ENCODE measurements around the gene THYN1. TPM values are rescaled to one million over a fixed set of nuclear protein-coding genes. Genes with fewer than 3 reads are reported as not detected.
A peak's percentile ranks its signal among the peaks of the same experiment; 100 is the strongest.

THYN1 gene
- total RNA-seq, result 10 to 100 TPM; 41.0 to 69.0 (median 51.9) TPM
- 10 to 100 TPM; 68.4 to 91.8 TPM for polyA plus RNA-seq
- long read RNA-seq, donor 1, transcript THYN1-204 (8 exons, 893 nt), result minor isoform, 27 of 117 reads
- long read RNA-seq, donor 1, transcript THYN1-201 (7 exons, 1,299 nt), result major isoform, 30 of 117 reads
- long read RNA-seq, donor 1, transcript THYN1-203 (8 exons, 943 nt), result minor isoform, 15 of 117 reads
- long read RNA-seq, donor 1, transcript THYN1-208 (5 exons, 1,074 nt), result minor isoform, 7 of 117 reads
- long read RNA-seq, donor 1, partial matches to known transcripts, result 24 of 117 reads
- long read RNA-seq, donor 1, other reads (novel, unspliced or antisense), result 12 of 117 reads
- long read RNA-seq, donor 2, transcript THYN1-204 (8 exons, 893 nt), result major isoform, 36 of 101 reads
- long read RNA-seq, donor 2, transcript THYN1-201 (7 exons, 1,299 nt), result minor isoform, 13 of 101 reads
- long read RNA-seq, donor 2, transcript THYN1-203 (8 exons, 943 nt), result minor isoform, 21 of 101 reads
- long read RNA-seq, donor 2, transcript THYN1-202 (7 exons, 835 nt), result minor isoform, 6 of 101 reads
- long read RNA-seq, donor 2, partial matches to known transcripts, result 24 of 101 reads
- long read RNA-seq, donor 2, other reads (novel, unspliced or antisense), result 0 of 101 reads
- long read RNA-seq, donor 3, transcript THYN1-202 (7 exons, 835 nt), result minor isoform, 10 of 105 reads
- long read RNA-seq, donor 3, transcript THYN1-204 (8 exons, 893 nt), result major isoform, 29 of 105 reads
- long read RNA-seq, donor 3, transcript THYN1-201 (7 exons, 1,299 nt), result minor isoform, 18 of 105 reads
- long read RNA-seq, donor 3, transcript THYN1-203 (8 exons, 943 nt), result minor isoform, 18 of 105 reads
- long read RNA-seq, donor 3, partial matches to known transcripts, result 19 of 105 reads
- long read RNA-seq, donor 3, other reads (novel, unspliced or antisense), result 11 of 105 reads

DNA sequence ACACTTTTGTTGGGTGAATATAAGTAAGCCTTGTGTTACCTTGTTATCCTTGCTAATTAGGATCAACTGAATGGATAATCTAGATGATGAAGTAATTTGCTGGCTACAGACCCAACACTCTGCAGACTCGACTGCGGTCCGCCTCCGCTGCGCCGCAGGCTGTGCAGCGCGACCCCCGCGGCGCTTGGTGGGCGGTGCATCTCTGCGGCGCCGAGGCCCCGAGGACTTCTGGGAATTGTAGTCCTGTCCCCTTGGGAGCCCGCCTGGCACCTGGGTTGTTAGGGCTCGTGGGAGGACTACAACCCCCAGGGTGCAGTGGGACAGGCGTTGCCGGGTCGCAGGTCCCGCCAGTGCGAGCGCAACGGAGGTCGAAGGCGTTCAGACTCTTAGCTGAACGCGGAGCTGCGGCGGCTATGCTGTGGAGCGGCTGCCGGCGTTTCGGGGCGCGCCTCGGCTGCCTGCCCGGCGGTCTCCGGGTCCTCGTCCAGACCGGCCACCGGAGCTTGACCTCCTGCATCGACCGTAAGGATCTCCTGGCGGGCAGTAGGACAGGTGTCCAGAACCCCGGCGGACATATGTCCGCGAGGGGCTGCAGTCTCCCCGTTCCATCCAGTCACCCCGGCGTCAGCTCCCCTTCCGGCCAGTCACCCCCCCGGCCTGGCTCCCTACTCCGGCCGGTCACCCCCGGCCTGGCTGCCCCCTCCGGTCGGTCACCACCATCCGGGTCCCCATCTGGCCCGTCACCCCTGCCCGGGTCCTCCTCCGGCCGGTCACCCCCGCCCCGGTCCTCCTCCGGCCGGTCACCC lies at the start of gene THYN1, which contains the start of gene ACAD8:
TSS of gene THYN1 (minus strand) at position 165 of the 806 bp plus-strand sequence. CDS start 470 bp downstream, outside the sequence.
TSS of gene ACAD8 (plus strand) at position 381 of the 806 bp plus-strand sequence. CDS start at position 414, 33 bp downstream.
- intact Hi-C loops (cut with DNase I), result no loop called here
- H3K4me1 ChIP-seq (ENCODE audit: insufficient read depth), result peaks cover 4% of the 10 kb centered on the region
- TF ChIP-seq, protein P1, sequence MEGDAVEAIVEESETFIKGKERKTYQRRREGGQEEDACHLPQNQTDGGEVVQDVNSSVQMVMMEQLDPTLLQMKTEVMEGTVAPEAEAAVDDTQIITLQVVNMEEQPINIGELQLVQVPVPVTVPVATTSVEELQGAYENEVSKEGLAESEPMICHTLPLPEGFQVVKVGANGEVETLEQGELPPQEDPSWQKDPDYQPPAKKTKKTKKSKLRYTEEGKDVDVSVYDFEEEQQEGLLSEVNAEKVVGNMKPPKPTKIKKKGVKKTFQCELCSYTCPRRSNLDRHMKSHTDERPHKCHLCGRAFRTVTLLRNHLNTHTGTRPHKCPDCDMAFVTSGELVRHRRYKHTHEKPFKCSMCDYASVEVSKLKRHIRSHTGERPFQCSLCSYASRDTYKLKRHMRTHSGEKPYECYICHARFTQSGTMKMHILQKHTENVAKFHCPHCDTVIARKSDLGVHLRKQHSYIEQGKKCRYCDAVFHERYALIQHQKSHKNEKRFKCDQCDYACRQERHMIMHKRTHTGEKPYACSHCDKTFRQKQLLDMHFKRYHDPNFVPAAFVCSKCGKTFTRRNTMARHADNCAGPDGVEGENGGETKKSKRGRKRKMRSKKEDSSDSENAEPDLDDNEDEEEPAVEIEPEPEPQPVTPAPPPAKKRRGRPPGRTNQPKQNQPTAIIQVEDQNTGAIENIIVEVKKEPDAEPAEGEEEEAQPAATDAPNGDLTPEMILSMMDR (IDR thresholded peaks at IDR 0.05), result peak in 2 of 3 donors; percentile 43 to 63
- TF ChIP-seq EP300 (IDR thresholded peaks at IDR 0.05) (no peak), POLR2A (IDR thresholded peaks at IDR 0.05) (peak; percentile 26)
- peak within 1 kb of the TSS in 1 of 2 donors; percentile 26 for H3K27ac ChIP-seq
- 0 to 1% (median 1%) methylated on average over 47 to 70 of the region's 70 CpGs for WGBS, 3 donors
- H3K27me3 ChIP-seq, result no peaks in the 10 kb centered on the region
- H3K9me3 ChIP-seq, result no peaks in the 10 kb centered on the region
- H3K36me3 ChIP-seq, result no peaks in the 10 kb centered on the region
- peak within 1 kb of the TSS; percentile 92 for H3K4me3 ChIP-seq
- DNase-seq, result peak; percentile 96 to 98 (median 97)

DNA sequence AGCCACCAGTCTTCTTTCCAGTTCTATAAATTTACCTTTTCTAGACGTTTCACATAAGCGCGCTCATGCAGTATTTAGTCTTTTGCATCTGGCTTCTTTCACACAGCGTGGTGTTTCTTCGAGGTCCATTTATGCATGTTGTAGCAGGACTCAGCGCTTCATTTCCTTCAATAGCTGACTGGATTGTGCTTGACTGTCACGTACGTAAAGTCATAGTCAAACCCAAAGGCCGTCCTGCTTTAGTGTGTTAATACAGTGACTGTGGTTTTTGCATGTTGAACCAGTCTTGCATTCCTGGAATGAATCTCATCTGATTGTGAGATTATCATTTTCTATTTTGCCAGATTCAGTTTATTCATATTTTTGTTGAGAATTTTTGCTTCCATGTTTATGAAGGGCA lies 41.5 kb upstream of the THYN1 start:
- Histone ChIP-seq H3K27me3 (no peaks in the 10 kb centered on the region), H3K4me1 (ENCODE audit: insufficient read depth) (no peaks in the 10 kb centered on the region), H3K36me3 (no peaks in the 10 kb centered on the region), H3K9me3 (no peaks in the 10 kb centered on the region), H3K27ac (no peak overlapping the region), H3K4me3 (no peak overlapping the region)
- WGBS, 3 donors, result 80 to 92% (median 83%) methylated on average over 9 of the region's 9 CpGs
- TF ChIP-seq, protein P1 (IDR thresholded peaks at IDR 0.05), result no peak
- TF ChIP-seq EP300 (IDR thresholded peaks at IDR 0.05), result no peak
- no peak for TF ChIP-seq POLR2A (IDR thresholded peaks at IDR 0.05)
- no peak for DNase-seq
- intact Hi-C loops (cut with DNase I), result no loop called here

DNA sequence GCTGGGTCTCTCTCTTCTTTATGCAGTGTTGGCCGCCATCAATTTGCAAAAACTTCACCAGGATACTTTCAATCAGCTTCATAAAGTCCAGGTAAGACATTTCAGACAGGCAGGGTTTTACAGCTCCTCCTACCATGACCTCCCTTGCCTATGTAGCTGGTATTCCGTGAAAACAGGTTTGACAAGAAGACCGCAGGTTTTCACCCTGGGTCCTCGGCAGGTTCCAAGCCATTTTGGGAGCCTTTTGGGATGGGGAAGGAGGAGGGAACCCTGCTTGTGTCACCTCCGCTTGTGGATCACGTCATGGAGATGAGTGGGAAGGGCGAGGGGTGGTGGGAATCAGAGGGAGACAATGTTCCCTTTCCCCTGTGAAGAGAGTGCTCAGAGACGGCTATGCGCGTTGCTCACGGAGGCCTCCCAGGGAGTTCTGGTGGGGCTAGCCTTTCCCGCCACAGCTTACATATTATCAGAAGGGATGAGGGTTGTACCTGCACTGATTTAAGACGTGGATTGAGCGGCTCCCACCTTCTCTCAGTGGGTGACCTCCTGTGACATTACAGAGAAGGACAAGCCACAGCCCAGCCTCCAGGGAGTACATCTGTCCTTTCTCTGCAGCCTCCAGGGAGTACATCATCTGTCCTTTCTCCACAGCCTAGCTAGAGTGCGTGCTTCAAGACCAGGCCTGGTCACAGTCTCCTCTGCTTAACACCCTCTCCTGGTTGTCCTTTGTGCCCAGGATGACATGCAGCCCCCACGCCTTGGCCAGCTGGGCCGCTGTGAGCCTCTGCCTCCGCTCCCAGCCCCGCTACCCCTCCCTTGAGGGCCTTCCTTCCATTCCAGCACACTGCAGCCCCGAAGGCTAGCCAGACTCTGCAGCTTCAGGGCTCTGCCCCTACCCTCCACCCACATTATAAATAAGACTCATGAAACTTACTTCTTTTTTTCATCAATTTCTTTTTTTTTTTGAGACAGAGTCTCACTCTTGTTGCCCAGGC lies 40.3 kb upstream of the THYN1 start:
- Histone ChIP-seq H3K4me3 (no peak overlapping the region), H3K27me3 (no peaks in the 10 kb centered on the region), H3K36me3 (no peaks in the 10 kb centered on the region), H3K4me1 (ENCODE audit: insufficient read depth) (no peaks in the 10 kb centered on the region), H3K9me3 (no peaks in the 10 kb centered on the region), H3K27ac (no peak overlapping the region)
- TF ChIP-seq, protein P1 (IDR thresholded peaks at IDR 0.05), result no peak
- TF ChIP-seq POLR2A (IDR thresholded peaks at IDR 0.05), result no peak
- TF ChIP-seq EP300 (IDR thresholded peaks at IDR 0.05), result no peak
- DNase-seq, result no peak
- 80 to 82% (median 81%) methylated on average over 20 of the region's 20 CpGs for WGBS, 3 donors
- intact Hi-C loops (cut with DNase I), result no loop called here

All from ovary (tissue), 10 donors.